BJ (cell line): ENCODE data around the gene SRF. TPM values are rescaled to one million over a fixed set of nuclear protein-coding genes. Genes with fewer than 3 reads are reported as not detected.

Experiments
- CTCF ChIA-PET: fragments of 350-600 bp; formaldehyde crosslinking; extraction: SDS; loops from one replicate; lab custom pipeline; 2021; ENCODE audit warnings: antibody characterized with exemption, inconsistent platforms; lab: Yijun Ruan, JAX
- POLR2A ChIA-PET: fragments of 300-600 bp; sonication (Branson Sonifier 250); formaldehyde crosslinking; extraction: SDS; loops from one replicate; lab custom pipeline; 2021; ENCODE audit warnings: antibody characterized with exemption; lab: Charles Lee
- DNase-seq: peaks from one replicate; pipeline ENCODE4 v3.0.0-alpha.2; 2011; ENCODE audit warnings: low read depth
- H3K27me3 ChIP-seq: 2 replicates; pipeline ENCODE4 v1.6.0; 2011; ENCODE audit warnings: low read length; ENCODE audit not compliant: control insufficient read depth, insufficient read depth
- H3K36me3 ChIP-seq: 2 replicates; pipeline ENCODE4 v1.5.1; 2011; ENCODE audit warnings: low read length; ENCODE audit not compliant: control insufficient read depth, insufficient read depth
- H3K4me3 ChIP-seq: 2 replicates; pipeline ENCODE4 v1.5.1; 2011; ENCODE audit warnings: low read depth, mild to moderate bottlenecking, control low read depth, low read length
- polyA plus RNA-seq: library from polyadenylated mRNA; depleted of rRNA; stranded (reverse); fragments of >200 nt; gene quantifications from 2 replicates; pipeline ENCODE4 v1.2.3, GENCODE V29; 2011
- TF ChIP-seq, protein P1 (sequence below): IDR thresholded peaks from 2 replicates; pipeline ENCODE4 v1.5.1; 2011; ENCODE audit warnings: low read depth, mild to moderate bottlenecking, control low read depth, inconsistent platforms, low read length, moderate library complexity; ENCODE audit not compliant: insufficient read depth

SRF gene
- polyA plus RNA-seq, 1 experiment, result 50.5 TPM

DNA sequence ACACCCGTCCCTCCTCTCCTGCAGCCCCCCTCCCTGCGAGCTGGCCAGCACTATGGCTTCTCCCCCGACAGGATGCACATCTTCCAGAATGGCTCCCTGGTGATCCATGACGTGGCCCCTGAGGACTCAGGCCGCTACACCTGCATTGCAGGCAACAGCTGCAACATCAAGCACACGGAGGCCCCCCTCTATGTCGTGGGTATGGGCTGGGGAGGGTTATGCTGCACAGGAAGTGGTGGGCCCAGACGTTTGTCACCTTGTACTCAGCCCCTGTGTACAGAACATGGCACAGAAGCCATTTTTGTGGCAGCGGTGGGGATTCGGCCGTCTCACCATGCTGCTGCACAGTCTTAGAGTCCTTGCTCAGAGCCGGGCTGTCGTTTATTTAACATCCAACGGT lies 29.0 kb upstream of the SRF start:
- Histone ChIP-seq H3K36me3 (peaks cover 39% of the 10 kb centered on the region), H3K27me3 (no peaks in the 10 kb centered on the region), H3K4me3 (no peak overlapping the region)
- ChIA-PET POLR2A (no interaction called here), CTCF (interaction anchor here (1.0 to 4.7 kb wide), 8 partner anchors 12 to 178 kb away, joined by 3 to 39 read pairs (median 24); partner anchors contain the start of genes KLC4 and MRPL2)
- DNase-seq, result no peak
- TF ChIP-seq, protein P1, sequence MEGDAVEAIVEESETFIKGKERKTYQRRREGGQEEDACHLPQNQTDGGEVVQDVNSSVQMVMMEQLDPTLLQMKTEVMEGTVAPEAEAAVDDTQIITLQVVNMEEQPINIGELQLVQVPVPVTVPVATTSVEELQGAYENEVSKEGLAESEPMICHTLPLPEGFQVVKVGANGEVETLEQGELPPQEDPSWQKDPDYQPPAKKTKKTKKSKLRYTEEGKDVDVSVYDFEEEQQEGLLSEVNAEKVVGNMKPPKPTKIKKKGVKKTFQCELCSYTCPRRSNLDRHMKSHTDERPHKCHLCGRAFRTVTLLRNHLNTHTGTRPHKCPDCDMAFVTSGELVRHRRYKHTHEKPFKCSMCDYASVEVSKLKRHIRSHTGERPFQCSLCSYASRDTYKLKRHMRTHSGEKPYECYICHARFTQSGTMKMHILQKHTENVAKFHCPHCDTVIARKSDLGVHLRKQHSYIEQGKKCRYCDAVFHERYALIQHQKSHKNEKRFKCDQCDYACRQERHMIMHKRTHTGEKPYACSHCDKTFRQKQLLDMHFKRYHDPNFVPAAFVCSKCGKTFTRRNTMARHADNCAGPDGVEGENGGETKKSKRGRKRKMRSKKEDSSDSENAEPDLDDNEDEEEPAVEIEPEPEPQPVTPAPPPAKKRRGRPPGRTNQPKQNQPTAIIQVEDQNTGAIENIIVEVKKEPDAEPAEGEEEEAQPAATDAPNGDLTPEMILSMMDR, result no peak

DNA sequence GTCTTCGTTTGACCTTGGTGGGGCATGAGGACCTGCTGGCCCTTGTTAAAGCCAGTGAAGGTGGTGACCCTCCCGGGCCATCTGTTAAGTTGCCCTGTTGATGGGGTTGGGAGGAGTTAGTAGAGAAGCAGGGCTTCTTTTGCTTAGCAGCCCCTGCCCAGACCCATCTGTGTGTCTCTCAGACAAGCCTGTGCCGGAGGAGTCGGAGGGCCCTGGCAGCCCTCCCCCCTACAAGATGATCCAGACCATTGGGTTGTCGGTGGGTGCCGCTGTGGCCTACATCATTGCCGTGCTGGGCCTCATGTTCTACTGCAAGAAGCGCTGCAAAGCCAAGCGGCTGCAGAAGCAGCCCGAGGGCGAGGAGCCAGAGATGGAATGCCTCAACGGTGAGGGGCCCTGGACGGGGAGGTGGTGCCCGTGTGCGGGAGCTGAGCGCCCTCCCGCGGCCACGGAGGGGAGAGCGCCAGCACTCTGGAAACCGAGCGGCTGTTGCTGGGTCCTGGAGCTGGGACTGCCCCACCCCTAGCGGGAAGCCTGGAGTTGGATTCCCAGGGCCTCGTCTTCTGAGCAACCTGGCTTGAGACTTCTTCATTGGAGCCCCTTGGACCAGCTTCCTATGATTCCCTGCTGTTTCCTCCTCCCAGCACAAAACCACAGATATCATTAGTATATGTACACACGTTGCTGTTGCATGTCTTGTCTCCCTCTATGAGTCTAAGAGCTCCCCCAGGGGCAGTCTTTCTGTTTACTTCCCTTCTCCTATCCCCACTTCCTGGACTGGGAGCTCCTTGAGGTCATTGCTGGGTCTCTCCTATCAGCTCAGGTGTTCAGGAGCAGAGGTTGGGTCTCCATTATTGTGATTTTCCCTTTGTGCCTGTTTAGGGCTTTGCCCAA lies 27.6 kb upstream of the SRF start:
- TF ChIP-seq, protein P1, result peak; percentile 99
- Histone ChIP-seq H3K27me3 (no peaks in the 10 kb centered on the region), H3K4me3 (no peak overlapping the region), H3K36me3 (peaks cover 48% of the 10 kb centered on the region)
- ChIA-PET POLR2A (interaction anchor here (0.6 kb wide), 1 partner anchor 30 kb away, joined by 3 read pairs; no protein-coding TSS in a partner anchor), CTCF (interaction anchor here (0.6 to 4.7 kb wide), 42 partner anchors 8 to 1233 kb away, joined by 3 to 42 read pairs (median 5); partner anchors contain the start of genes CUL7, KLC4, MEA1 and MRPL2)
- peak; percentile 62 for DNase-seq

DNA sequence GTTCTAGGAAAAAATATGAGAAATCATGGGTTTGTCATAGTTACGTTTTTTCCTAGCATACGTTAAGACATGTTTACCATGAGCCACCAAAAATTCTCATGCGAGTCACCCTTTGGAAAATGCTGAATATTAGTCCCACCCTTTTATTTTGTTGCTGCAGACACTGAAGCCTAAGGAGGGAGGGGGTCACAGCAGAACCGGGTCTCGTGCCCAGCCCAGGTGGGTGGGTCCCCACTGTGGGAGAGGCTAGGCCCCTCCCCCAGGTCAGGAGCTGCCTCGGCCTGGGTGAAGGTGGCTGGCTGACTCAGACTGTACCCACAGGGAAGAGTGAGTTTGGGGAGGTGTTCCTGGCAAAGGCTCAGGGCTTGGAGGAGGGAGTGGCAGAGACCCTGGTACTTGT lies 26.2 kb upstream of the SRF start:
- CTCF ChIA-PET, result interaction anchor here (1.8 to 4.7 kb wide), 2 partner anchors 30 to 74 kb away, joined by 3 to 39 read pairs; no protein-coding TSS in a partner anchor
- TF ChIP-seq, protein P1, result no peak
- POLR2A ChIA-PET, result no interaction called here
- no peak overlapping the region for H3K4me3 ChIP-seq
- no peak for DNase-seq
- H3K36me3 ChIP-seq, result peaks cover 40% of the 10 kb centered on the region
- H3K27me3 ChIP-seq, result no peaks in the 10 kb centered on the region

DNA sequence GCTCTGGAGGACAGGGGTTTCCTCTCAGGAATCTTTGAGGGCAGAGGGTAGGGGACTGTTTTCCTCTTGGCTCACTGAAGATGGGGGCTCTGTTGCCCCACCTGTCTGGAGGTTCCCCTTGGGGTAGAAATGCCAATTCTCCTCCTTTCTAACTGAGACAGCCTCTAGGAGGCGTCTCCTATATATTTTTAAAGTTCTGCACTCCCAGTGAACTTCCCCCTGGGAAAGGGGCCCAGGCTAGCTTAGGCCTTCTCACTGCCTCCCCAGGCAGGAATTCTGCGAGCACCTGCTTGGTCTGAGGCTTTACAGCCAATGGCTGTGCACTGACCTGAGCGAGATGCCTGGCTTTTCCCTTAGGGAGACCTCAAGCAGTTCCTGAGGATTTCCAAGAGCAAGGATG lies 24.8 kb upstream of the SRF start:
- DNase-seq, result no peak
- POLR2A ChIA-PET, result no interaction called here
- Histone ChIP-seq H3K4me3 (no peak overlapping the region), H3K27me3 (no peaks in the 10 kb centered on the region), H3K36me3 (peaks cover 46% of the 10 kb centered on the region)
- CTCF ChIA-PET, result interaction anchor here (1.2 to 4.7 kb wide), 3 partner anchors 17 to 76 kb away, joined by 4 to 39 read pairs (median 4); no protein-coding TSS in a partner anchor
- TF ChIP-seq, protein P1, result no peak
